NCI-H1105 (cell line): ENCODE results near the gene SNTB2.

Experiments
- DNase-seq: peaks from one replicate; lab custom pipeline; 2025; lab: John Stamatoyannopoulos, UW

The SNTB2 gene

GRCh38 chr16:69319826-69320739 lies 133.1 kb downstream of the SNTB2 start:
- no peak for DNase-seq

- no peak for DNase-seq
Measured at GRCh38 chr16:69320740-69321073, 133.7 kb downstream of the SNTB2 start.

- no peak for DNase-seq
Measured at GRCh38 chr16:69321080-69321479, 134.1 kb downstream of the SNTB2 start.

- DNase-seq, result no peak
Measured at GRCh38 chr16:69322343-69322742, 135.4 kb downstream of the SNTB2 start.

GRCh38 chr16:69323415-69323814 lies 136.5 kb downstream of the SNTB2 start:
- DNase-seq, result no peak

- no peak for DNase-seq
Measured at GRCh38 chr16:69324013-69324531, 137.1 kb downstream of the SNTB2 start.

GRCh38 chr16:69324585-69325253 lies 137.8 kb downstream of the SNTB2 start:
- no peak for DNase-seq

GRCh38 chr16:69325784-69326171 lies 138.8 kb downstream of the SNTB2 start:
- no peak for DNase-seq

- no peak for DNase-seq
Measured at GRCh38 chr16:69326172-69326873, 139.4 kb downstream of the SNTB2 start.

GRCh38 chr16:69327585-69328310 lies 140.8 kb downstream of the SNTB2 start:
- no peak for DNase-seq

- DNase-seq, result no peak
Measured at GRCh38 chr16:69328854-69329316, 141.9 kb downstream of the SNTB2 start.

- no peak for DNase-seq
Measured at GRCh38 chr16:69329369-69330285, 142.7 kb downstream of the SNTB2 start.

GRCh38 chr16:69330286-69331109 lies 143.5 kb downstream of the SNTB2 start, which contains the start of gene PDF:
Gene PDF, minus strand, starts transcription at chr16:69330588. Its CDS starts 18 bp downstream, at chr16:69330570.
- peak; percentile 75 for DNase-seq

- DNase-seq, result no peak
Measured at GRCh38 chr16:69334696-69335095, 147.7 kb downstream of the SNTB2 start.

- no peak for DNase-seq
Measured at GRCh38 chr16:69338557-69339288, 151.8 kb downstream of the SNTB2 start.

GRCh38 chr16:69339289-69340094 lies 152.5 kb downstream of the SNTB2 start, which contains the start of the genes COG8 and NIP7:
Gene COG8, minus strand, starts transcription at chr16:69339564. Its CDS starts 12 bp downstream, at chr16:69339552.
Gene NIP7, plus strand, starts transcription at chr16:69339772. Its CDS starts 58 bp downstream, at chr16:69339830.
- DNase-seq, result peak; percentile 86

- no peak for DNase-seq
Measured at GRCh38 chr16:69340095-69340644, 153.2 kb downstream of the SNTB2 start.
